NCI-H2227 (cell line): ENCODE results near the gene NUDC.

Source experiments
- DNase-seq: peaks from one replicate; lab custom pipeline; 2025; ENCODE audit not compliant: unreplicated experiment; lab: John Stamatoyannopoulos, UW

Gene NUDC

DNA sequence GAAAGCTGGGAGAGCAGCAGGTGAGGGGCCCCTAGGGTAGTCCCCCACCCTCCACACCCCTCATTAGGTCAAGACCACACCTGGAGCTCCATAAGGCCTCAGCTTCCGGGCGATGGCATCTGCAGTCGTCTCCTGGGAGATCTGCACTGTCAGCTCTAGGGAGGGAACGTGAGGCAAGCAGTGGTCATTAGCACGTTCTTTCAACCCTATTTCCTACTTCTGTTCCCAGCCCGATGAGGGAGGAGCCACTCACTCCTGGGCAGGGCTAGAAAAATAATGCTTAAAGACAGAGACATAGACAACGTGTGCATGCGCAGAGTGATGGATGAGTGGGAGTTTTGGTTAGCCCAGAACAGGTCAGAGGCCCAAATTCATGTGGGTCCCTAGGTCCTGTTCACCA lies 29.1 kb downstream of the NUDC start:
- DNase-seq = no peak

DNA sequence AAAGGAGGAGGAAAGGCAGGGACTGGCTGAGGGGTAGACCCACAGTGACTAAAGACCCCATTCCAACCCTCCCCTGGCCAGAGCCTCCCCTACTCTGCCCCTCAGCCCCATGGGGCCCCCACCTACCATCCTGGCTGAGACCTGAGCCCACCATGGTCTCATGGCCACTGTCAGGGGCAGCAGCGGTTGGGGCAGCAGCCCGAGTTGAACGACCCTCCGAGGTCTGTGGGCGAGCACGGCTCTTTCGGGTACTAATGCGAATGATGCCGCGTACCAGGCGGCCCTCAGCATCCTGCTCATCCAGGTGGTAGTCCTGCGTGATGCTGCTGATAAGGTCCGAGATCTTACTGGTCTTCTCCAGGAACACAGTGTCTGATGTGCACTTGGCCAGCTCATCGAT lies 29.7 kb downstream of the NUDC start:
- no peak for DNase-seq

DNA sequence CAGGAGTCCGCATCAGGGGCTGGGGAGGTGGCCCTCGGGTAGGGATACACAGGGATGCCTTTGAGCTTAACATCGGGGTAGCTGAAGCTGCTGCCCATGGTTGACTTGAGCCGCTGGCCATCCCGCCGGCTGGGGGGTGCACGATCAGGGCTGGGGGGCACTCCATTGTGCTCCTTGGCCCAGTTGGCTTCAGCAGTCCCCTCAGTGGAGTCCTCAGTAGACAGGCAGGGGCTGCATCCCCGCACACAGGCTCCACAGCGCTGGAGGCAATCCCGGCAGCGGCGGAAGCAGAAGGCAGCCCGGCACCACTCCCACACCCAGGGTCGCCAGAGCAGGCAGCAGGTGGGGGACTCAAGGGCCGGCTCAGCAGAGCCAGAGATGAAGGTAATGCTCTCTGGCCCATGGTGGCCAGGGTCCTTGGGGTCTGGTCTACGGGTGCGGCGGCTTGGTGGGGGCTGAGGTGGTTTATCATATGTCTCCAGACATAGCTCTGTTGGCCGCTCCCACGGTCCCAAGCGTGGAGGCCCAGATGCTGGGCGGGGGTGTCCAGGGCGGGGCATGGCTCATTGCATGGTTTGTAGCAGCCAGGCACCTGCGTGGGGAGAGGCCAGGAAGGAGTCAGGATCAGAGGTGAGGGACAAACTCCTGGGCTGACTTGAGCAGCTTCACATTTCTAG lies 30.4 kb downstream of the NUDC start:
- no peak for DNase-seq

GRCh38 chr1:26953374-26953773 lies 31.8 kb downstream of the NUDC start:
- no peak for DNase-seq

- no peak for DNase-seq
These were observed 34.8 kb downstream of the NUDC start for GRCh38 chr1:26956321-26956720.

DNA sequence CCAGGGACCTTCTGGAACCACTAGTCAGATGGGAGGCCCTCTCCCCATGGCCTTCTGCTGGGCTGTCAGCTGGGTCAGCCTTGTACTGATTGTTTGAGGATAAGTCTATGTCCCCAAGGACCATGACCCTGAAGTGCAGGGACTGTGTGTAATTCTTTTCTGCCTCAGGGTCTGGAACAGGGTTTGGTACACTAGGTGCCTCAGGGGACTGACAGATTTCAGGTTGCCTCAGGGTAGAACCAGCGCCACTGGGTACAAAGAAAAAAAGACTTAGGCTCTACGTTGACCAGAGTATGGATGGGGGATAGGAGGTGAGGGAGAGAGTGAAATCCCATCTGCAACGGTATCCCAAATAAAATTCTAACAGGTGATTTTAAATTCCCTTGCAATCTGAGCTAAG lies 35.8 kb downstream of the NUDC start:
- DNase-seq = no peak

DNA sequence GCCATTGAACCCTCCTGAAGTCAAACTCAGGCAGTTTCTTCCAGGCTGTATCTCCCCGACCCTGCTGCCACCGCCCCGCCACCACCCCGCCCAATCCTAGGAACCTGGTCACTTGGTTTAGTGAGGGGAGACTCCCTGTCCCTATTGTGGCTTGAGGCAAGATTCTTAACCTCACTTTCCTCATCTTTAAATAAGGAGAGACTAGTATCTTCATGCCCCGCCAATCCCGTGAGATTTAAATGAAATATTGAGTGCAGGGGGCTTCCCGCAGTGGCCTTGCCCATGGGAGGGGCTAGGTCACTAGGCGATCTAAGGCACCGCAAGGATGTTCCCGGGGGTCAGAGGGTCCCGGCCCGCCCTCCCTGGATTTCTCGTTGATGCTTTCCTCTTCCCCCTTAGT lies 37.7 kb downstream of the NUDC start:
- no peak for DNase-seq

DNA sequence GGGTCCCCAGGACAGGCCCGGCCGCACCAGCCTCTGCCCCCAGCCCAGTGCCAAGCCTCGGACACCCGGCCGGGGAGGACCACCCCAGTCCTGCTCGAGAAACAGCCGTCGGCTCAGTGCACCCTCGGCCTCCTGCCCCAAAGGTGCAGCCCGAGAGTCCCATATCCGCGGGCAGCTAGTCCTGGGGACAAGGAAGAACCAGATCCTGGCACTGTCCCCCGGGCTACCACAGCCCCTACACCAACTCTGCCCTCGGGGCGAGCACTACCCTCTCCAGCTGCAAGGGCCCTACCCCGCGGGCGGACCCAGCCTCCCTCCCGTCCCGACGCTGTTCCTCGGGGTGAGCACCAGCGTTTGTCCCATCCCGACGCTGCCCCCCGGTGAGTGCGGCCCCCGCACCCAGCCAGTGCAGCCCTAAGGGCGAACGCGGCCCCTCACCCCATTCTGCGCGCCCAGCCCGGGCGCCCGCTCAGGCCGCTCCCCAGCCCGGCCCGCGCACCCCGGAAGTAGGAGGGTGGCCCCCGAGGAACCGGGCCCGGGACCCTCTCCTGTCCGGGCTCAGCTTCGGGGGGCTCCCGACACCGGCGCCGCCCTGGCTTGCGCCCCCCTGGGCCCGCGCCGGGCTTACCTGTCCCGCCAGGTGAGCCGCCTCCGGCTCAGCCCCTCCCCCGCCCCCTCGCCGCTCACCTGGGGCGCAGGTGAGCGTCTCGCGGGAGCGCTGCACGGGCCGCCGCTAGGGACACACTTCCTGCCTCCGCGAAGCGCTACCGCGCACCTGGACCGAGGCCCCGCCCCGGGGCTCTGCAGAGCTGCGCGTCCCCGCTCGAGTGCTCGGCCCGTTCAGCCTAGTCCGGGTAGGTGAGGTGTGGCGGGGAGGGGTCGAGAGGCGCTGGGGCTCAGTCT lies 38.4 kb downstream of the NUDC start, which contains the start of gene KDF1:
Gene KDF1, minus strand, starts transcription at position 747 of the 903 bp plus-strand sequence. CDS start 8,088 bp downstream, outside the sequence.
- DNase-seq = peak; percentile 25

GRCh38 chr1:26960625-26960966 lies 39.1 kb downstream of the NUDC start:
- no peak for DNase-seq

DNA sequence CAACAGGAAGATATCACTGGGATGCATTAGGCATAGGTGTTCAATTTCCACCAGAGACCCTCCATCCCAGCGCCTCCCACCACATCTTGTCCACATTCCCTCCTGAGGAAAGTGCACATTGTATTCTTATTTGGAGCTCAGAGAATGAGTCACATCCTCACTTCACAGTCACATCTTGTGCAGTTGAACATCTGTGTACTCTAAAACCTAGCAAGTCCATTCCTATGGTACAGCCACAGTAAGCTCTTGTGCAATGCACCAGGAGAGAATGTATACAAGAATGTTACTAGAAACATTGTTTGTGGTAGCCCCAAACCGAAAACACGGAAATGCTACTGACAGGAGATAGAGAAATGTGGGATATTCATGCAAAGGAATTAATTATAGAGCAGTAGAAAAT lies 40.3 kb downstream of the NUDC start:
- DNase-seq = no peak

DNA sequence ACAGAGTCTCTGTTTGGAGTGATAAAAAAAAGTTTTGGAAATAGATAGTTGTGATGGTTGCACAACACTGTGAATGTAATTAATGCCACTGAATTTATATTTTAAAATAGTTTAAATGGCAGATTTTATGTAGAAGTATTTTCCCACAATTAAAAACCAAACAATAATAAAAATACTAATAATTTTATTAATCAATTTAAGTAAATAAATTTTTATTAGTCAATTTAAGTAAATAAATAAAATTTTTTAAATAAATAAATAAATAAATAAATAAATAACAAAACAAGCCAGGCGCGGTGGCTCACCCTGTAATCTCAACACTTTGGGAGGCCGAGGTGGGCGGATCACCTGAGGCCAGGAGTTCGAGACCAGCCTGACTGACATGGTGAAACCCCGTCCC lies 43.7 kb downstream of the NUDC start:
- DNase-seq = no peak

GRCh38 chr1:26965628-26966027 lies 44.1 kb downstream of the NUDC start:
- DNase-seq = no peak

DNA sequence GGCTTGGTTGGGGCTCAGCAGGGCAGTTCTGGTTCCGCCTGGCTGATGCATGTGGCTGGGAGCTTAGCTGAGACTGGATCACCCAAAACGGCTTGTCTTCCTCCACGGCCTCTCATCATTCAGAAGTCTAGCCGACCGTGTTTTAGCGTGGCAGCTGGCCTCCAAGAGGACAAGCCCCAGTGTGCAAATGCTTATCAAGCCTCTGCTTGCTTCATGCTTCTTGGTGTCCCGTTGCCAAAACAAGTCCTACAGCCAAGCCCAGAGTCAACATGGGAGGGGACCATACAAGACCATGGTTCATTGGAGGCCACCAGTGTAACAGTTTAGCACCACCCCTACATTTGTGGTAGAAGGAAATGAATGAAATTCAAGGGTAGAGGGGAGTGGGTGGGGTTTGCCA lies 49.3 kb downstream of the NUDC start:
- no peak for DNase-seq

- DNase-seq = no peak
These were observed 50.0 kb downstream of the NUDC start for GRCh38 chr1:26971590-26971989.

DNA sequence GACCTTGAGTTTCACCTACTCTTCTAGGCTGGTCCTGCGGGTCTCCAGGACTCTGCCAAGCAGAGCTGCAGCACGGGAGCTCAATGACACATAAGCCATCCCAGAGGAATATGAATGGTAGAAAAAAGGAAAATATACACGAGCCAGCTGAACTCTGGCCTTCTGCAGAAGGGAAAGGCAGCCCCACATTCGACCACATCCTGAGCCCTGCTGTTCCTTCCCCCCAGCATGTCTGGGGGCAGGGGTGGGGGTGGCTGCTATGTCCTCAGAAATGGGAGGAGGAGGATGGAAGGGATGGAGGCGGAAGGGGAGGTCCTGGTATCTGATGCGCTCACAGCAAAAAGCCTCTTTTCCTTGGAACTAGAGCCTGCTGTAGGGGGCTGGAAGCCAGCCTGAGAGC lies 50.8 kb downstream of the NUDC start:
- no peak for DNase-seq

DNA sequence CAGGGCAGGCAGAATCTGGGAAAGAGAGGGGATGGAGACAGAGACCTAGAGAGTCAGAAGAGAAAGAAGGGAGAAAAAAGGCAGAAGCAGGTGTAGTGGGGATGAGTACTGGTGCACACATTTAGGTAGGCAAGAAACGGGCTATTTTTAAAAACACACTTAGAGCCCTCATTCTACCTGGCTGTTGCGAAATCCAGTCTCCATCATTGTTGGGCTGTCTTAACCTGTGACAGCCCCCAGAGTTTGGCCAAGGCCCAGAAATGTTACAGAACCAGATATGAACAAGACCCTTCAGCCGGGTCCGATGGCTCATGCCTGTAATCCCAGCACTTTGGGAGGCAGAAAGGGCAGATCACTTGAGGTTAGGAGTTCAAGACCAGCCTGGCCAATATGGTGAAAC lies 51.3 kb downstream of the NUDC start:
- DNase-seq = no peak

DNA sequence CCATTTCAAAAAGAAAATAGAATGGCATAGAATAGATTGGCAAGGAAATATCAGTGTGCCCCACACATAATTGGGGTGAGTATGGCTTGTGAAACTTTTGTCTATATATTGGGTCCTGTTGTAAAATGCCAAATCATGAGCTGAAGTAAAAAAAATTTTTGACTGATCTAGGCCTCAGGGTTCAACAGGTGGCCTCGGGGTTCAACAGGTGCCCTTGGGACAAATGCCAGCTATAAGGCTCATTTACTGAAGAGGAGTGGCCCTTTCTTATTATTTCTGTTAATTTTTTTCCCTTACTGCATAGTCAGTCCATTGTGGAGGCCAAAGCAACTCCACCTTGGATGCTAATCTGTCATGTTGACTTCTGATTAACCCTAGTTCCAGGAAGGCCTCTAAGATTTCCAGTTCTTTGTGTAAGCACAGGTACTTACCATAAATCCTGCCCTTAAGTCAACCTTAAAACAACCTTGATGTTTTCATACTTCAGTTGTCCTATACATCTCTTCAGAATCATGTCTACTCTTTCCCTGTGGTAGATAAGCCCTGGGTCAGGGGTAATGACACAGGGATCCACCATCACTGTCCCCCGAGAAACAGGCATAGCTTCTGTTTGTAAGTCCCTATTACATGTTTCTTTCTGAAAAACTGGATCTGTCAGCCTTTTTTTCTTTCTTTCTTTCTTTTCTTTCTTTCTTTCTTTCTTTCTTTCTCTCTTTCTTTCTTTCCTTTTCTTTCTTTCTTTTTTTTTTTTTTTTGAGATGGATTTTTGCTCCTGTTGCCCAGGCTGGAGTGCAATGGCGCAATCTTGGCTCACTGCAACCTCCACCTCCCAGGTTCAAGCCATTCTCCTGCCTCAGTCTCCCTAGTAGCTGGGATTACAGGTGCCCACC lies 55.3 kb downstream of the NUDC start:
- no peak for DNase-seq

DNA sequence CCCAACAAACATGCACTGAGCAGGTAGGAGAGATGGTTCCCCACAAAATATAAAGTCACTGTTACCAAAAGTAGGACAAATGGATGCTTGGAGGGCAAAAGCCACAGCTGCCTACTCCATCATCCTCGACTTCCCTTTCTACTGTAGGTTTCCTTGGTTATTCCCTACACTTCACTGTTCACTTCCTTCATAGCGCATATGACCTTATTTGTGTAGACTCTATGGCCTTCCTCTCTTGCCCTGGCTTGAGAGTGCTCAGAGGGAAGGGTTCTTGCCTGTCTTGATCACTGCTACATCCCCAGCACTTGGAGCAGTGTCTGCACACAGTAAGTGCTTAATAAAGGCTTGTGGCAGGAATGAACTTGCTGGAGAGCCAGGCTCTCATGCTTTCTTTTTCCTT lies 57.4 kb downstream of the NUDC start:
- DNase-seq = no peak

GRCh38 chr1:26981146-26981846 lies 59.8 kb downstream of the NUDC start:
- DNase-seq = no peak

- DNase-seq = no peak
These were observed 62.3 kb downstream of the NUDC start for GRCh38 chr1:26983863-26984262.

GRCh38 chr1:26984291-26984690 lies 62.7 kb downstream of the NUDC start:
- no peak for DNase-seq
